ENCODE results near the gene PKNOX1.
"Not testable (repeated sequence)": the region's sequence is repeated elsewhere in the genome, so short reads cannot be mapped to it uniquely, and the experiment has no call there.

Gene PKNOX1

DNA sequence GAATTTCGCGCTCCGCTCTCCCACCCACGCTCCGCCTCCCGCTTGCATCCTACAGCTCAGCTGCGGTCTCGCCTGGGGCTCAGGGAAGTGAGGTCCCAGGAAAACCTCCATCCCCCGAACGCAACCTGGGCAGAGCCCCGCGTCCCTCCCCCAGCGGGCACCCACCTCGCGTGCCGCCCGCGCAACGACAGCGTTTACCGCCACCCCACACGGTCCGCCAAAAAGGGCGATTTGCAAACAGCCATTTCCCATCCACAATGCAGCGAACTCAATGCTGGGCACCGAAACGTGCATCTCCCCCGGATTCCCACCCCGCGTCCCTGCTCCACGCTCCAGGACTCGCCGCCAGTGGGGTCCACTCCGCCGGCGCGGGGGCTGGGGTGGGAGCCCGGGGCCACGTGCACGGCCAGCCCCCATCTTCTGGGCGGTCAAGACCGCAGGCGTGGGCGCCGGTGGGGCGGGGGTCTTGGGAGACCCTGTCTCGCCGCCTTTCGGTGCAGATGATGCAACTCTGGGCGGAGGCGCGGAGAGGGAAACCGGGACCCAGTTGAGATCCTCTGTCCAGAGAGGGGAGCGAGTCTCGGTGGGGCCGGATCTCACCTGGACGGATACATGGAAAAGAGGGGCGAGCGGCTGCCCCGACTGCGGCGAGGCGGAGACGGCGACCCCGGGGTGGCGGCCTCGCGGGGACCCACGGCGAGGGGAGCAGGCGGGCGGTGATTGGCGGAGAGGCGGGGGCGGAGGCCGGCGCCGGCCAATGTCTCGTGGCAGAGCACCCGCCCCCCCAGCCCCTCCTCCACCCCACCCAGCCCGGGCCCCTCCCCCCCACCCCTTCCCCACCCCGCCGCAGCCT, 101.0 kb downstream of the PKNOX1 start, which contains the start of gene CBS:
Gene CBS (minus strand): TSS at position 666 of the 853 bp plus-strand sequence. CDS start 3,642 bp downstream, outside the sequence.
- not testable (repeated sequence) for H3K27ac ChIP-seq (ENCODE audit: poor library complexity, severe bottlenecking); DNase-seq (ENCODE audit: low spot score); H3K36me3 ChIP-seq (ENCODE audit: low read depth); H3K27me3 ChIP-seq (ENCODE audit: insufficient read depth, poor library complexity, severe bottlenecking); H3K4me1 ChIP-seq (ENCODE audit: insufficient read depth, poor library complexity, severe bottlenecking); H3K9me3 ChIP-seq (ENCODE audit: severe bottlenecking); H3K4me3 ChIP-seq (ENCODE audit: severe bottlenecking)
- ATAC-seq (ENCODE audit: low read depth): peak; percentile 61

DNA sequence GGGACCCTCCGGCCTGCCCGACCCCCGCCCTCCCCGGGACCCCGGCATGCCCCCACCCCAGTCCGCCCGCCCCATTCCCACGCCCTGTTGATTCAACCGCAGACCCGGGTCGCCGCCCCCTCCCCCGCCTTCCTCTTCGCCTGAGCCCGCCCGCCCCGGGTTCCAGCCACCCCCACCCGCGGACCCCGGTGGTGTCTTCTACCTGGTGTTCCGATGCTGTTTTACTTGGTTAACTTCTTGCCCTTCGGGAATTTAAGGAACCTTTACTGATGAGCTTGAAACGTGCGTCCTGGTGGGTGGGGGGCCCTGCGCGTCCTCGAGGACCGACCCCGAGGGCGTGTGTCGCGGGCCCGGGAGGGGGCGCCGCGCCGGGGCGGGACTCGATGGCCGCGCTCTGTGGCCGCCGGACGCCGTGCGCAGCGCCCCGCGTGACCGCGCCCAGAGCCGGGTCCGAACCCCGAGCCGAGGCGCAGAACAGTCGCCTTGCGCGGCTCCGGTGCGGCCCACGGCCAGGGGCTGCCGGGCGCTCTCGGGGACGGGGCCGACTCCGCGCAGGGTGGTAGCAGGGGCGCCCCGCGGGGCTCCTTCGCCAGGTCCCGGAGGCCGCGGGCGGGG, 101.8 kb downstream of the PKNOX1 start:
- ATAC-seq (ENCODE audit: low read depth): peak; percentile 26; the same call in 1 of the 3 replicates
- not testable (repeated sequence) for H3K9me3 ChIP-seq (ENCODE audit: severe bottlenecking); DNase-seq (ENCODE audit: low spot score); H3K27ac ChIP-seq (ENCODE audit: poor library complexity, severe bottlenecking); H3K4me1 ChIP-seq (ENCODE audit: insufficient read depth, poor library complexity, severe bottlenecking); H3K4me3 ChIP-seq (ENCODE audit: severe bottlenecking); H3K36me3 ChIP-seq (ENCODE audit: low read depth); H3K27me3 ChIP-seq (ENCODE audit: insufficient read depth, poor library complexity, severe bottlenecking)

DNA sequence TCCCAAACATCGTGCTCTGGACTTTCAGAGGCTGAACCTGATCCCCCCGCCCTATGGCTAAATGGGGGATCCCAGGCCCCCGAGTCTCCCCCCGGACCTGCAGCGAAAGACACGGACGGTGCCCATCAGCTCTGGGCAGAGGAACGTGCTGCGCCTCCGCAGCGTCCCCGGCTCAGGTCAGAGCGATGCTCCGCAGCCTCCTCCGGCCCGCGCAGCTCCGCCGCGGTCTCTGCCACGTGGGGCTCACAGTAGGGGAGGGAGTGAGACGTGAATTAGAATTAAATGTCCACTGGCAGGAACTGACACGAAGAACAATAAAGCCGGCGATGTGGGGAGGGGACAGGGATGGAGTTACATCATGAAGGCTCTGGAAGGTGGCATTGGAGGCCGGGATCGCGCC, 102.3 kb downstream of the PKNOX1 start:
- H3K27ac ChIP-seq (ENCODE audit: poor library complexity, severe bottlenecking); H3K4me1 ChIP-seq (ENCODE audit: insufficient read depth, poor library complexity, severe bottlenecking); H3K27me3 ChIP-seq (ENCODE audit: insufficient read depth, poor library complexity, severe bottlenecking); H3K9me3 ChIP-seq (ENCODE audit: severe bottlenecking); ATAC-seq (ENCODE audit: low read depth); H3K36me3 ChIP-seq (ENCODE audit: low read depth); H3K4me3 ChIP-seq (ENCODE audit: severe bottlenecking): not testable (repeated sequence)
- peak; percentile 2 for DNase-seq (ENCODE audit: low spot score)

DNA sequence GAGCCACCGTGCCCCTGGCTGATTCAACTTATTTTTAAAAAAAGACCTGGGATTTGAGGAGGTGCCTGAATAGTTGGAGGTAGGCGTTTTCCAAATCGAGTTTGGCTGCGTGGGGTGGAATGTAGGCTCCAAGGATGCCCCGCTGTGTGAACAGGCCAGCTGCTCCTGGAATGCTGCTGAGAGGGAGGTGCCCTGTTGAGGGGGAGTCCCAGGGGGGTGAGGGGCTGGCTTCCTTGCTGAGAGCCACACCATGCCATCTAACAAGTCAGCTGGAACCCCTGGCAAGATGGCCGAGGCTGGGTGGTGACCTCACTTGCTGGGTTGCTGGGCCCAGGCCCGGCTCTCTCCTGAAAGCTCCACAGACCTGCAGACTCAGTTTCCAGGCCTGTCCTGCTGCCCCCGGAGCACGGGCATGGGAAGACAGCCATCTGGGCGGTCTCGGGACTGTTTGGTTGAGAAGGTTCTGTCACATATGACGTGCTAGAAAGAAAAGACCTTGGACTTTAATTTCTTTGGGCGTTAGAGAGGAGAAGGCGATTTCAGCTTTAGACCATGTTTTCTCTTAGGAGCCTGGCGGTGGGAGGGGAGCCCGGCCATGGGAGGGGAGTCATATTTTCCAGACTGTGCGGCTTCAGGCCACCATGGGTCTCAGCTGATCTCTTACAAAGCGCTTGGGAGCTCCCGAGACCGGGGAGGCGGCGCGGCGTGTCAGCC, 108.4 kb downstream of the PKNOX1 start:
- not testable (repeated sequence) for H3K27ac ChIP-seq (ENCODE audit: poor library complexity, severe bottlenecking); H3K36me3 ChIP-seq (ENCODE audit: low read depth); H3K4me3 ChIP-seq (ENCODE audit: severe bottlenecking); H3K27me3 ChIP-seq (ENCODE audit: insufficient read depth, poor library complexity, severe bottlenecking); H3K4me1 ChIP-seq (ENCODE audit: insufficient read depth, poor library complexity, severe bottlenecking); H3K9me3 ChIP-seq (ENCODE audit: severe bottlenecking); ATAC-seq (ENCODE audit: low read depth); DNase-seq (ENCODE audit: low spot score)

All from RWPE2 (cell line).